IMR-90 (cell line): ENCODE data around the gene COL25A1.

ENCODE experiments used
- BHLHE40 ChIP-seq: fragments of 150-350 bp; IDR thresholded peaks from 2 replicates; pipeline ENCODE4 v1.6.1; 2016; ENCODE audit warnings: mild to moderate bottlenecking, low read depth, low read length
- CTCF ChIP-seq: conservative IDR thresholded peaks from 2 replicates; pipeline ENCODE4 v1.5.1; 2012; ENCODE audit warnings: mild to moderate bottlenecking, low read depth, low read length, improper control_type of control experiment
- USF2 ChIP-seq: fragments of 150-350 bp; IDR thresholded peaks from 2 replicates; pipeline ENCODE4 v1.6.1; 2017; ENCODE audit warnings: mild to moderate bottlenecking, antibody characterized with exemption, low read length, low read depth

- TF ChIP-seq CTCF, result no peak
- TF ChIP-seq BHLHE40, result no peak
- TF ChIP-seq USF2, result no peak
Measured at GRCh38 chr4:109294468-109295020, 7.9 kb downstream of the COL25A1 start.
